Measurements from ENCODE around the gene MCF2L.

MCF2L gene

DNA sequence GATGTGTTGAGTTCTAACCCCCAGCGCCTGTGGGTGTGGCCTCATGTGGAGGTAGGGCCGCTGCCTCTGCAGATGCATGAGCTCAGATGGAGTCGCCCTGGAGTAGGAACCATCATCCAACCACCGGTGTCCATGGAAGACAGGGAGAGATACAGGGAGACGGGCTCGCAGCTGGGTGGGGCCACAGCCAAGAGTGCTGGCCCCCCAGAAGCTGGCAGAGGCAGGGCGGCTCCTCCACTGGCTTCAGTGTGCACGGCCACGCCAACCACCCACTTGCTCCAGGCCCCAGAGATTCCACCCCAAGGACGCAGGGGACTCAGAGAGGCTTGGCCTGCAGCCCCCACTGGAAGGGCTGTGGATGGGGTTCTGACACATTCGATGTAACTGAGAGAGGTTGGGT lies 5.4 kb upstream of the MCF2L start:
- DNase-seq = no peak

DNA sequence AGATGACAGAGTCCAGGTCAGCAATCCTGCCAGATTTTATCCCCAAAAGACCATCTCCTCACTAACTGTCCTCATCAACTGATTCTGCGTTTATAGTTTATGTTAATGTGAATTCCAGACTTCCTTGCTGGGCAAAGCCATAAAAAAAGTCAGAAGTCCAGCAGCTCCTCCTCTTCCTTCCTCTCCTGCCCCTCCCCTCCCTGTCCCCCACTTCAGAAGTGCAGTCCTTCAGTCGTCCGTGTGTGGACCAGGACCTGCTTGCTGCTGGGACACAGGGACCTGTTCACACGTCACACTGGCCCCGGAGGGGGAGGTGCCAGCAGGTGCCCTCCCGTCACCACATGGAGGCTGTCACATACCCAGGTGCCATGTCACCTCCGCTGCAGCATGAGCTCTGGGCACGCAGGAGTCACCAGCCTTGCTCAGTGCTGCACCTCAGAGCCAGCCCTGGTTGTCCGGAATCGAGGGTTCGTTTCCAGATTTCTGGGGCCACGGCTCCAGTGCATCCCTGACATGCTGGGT lies 4.0 kb upstream of the MCF2L start:
- no peak for DNase-seq

DNA sequence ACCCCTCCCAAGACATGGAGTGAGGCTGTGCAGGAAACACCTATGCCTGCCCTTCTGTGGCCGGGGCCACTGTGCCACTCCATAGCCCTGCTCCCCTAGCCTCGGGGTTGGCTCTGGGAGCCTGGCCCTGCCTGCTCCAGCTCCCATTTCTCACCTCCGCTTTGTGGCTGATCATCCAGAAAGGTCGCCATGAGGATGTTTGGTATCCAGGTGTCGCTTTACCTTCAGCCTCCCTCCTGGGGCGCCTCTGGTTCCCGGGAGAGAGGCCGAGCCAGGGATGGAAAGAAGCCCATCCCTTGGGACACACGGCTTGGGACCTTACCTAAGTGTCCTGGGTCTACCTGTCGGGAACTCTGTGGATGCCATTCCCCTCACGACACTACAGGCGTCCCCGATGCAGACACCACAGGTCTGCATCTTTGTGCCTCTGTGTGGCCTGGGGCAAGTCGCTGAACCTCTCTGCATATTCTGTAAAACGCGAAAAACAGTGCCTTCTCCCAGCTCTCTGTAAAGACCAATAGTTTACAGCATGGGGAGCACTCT lies 3.4 kb upstream of the MCF2L start:
- DNase-seq = no peak

DNA sequence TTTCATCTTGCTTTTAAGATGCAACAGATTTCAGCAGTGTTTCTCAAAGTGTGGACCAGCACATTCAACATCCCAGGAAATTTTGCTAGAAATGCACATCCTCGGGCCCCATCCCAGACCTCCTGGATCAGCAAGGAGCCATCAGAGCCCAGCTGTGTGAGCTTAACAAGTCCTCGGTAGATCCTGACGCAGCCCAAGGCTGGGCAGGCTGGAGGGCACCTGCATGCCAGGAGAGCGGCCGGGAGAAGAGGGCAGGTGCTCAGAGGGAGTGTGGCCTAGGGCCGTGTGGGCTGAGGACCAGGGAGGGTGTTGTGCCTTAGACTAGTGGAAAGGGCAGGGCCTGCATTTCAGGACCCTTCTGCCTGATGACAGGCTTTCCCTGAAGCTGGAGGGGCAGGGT lies 2.2 kb upstream of the MCF2L start:
- DNase-seq = no peak

DNA sequence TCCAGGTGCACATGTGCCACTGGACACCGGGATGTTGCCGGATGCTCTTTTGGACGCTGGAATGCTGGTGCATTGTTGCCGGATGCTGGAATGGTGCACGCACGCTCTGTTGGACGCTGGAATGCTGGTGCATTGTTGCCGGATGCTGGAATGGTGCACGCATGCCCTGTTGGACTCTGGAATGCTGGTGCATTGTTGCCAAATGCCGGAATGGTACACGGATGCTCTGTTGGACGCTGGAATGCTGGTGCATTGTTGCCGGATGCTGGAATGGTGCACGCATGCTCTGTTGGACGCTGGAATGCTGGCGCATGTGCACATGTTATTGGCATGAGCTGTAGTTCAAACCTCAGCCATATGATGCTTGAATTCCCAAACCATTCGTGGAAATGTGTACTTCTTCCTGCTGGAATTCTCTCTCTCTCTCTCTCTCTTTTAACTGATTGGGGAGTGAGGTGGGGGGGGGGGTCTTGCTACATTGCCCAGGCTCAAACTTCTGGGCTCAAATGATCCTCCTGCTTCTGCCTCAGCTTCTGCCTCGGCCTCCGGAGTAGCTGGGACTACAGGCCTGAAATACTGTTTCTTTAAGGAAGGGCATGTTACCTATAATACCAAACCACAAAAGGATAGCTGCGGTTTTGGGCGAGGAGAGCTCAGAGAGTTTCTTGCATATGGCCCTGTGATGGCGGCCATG lies 1.2 kb upstream of the MCF2L start:
- DNase-seq = no peak

DNA sequence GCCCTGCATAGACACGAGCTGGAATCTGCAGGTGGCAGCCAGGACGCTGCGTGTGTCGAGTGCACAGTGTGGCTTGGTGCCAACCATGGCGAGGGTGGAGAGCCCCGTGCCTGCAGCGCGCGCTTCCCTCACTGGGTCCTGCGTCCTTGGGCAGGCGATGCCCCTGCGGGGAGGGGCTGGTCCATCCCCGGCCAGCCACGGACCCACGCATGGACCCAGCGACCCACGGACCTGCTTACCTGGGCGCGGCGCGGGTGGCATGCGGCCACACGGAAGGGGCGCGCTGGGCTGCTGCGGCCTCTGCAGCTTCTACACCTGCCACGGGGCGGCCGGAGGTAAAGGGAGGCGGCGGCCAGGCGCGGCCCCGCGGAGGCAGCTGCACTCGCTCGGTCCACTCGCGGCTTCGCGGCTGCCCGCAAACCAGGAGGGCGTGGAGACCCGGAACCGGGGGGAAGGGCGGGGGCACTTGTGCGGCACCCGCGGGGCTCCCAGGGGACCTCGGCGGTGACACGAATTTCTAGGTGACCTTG lies 569 bp upstream of the MCF2L start:
- no peak for DNase-seq

DNA sequence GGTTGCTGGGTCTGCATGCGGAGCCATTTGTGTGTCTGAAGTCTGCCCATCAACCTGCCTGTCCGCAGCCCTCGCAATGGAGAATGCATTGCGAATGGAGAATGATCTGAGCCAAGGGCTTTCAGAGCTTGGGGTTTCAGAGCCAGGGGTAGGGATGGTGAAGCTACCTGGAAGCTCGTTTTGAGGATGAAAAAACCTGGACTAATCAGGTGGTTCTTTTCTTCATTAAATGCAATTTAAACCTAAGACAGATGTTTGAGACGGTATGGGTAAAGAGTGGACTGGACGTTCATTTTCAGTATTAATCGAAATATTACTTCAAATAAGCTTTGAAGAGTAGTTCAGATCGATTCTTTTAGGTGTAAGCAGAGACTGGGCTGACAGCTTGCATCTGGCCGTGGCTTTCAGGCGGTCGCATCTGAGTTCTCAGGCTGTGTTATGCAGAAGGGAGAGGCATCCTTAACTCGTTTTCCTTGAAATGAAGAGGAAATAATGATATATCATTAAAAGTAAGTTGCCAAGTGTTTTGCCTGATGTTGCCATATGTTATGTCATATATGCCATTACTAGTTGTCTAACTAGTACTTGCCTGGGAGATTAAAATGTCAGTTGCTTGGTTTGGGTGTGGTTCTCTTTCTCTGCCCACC lies 801 bp downstream of the MCF2L start:
- no peak for DNase-seq

DNA sequence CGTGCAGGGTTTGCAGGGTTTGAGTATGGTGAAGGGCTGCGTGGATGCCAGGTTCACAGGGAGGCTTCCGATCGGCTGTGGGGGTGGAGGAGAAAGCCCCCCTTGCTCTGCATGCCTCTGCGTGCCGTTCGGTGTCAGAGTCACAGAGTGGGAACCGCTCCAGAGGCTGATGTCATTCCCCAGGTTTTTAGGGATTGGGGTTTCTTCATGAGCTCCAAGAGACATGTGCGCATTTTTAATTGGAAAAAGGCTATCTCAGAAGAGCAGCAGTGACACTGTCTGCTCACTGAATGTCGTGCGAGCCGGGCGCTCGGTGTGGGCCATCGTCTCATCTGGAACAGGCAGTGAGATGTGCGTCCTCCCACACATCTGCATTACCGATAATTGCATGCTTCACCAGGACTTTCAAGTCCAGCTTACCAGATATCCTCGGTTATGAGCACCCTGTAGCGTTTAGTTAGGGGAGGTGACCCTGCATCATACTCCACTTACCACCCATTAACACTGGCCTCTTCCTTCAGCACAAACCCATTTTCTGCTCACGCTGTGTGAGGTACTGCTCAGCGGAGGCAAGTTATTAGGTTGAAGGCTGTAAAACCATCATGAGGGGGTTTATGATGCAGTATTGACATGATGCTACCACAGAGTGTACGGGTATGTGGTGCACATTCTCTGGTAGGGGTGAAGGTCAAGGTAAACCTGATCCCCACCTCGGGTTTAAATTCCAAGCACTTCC lies 1.7 kb downstream of the MCF2L start:
- no peak for DNase-seq

DNA sequence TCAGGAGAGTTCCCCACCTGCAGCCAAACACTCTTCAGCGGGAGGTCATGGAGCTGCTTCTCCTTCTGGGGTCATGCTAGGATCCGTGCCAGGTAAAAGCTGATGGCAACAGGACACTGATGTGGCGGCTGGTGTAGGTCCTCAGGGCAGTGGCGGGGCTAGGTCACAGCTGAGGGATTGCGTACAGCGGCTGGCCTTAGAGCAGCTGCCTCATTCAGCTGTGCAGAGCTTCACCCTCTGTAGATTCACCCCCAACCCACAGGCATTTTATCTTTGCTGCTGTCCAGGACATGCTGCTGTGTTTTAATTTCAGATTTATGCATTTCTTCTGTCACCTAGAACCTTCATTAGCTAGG lies 2.3 kb downstream of the MCF2L start:
- DNase-seq = no peak

DNA sequence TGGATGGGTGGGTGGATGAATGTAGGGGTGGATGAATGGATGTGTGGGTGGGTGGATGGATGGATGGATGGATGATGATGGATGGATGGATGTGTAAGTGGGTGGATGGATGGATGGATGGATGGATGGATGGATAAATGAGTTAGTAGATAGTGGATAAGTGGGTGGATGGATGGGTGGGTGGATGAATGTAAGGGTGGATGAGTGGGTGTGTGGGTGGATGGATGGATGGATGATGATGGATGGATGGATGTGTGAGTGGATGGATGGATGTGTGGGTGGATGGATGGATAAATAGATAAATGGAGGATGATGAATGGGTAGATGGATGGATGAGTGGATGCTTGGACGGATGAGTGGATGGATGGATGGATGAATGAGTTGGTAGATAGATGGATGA lies 3.2 kb downstream of the MCF2L start:
- no peak for DNase-seq

DNA sequence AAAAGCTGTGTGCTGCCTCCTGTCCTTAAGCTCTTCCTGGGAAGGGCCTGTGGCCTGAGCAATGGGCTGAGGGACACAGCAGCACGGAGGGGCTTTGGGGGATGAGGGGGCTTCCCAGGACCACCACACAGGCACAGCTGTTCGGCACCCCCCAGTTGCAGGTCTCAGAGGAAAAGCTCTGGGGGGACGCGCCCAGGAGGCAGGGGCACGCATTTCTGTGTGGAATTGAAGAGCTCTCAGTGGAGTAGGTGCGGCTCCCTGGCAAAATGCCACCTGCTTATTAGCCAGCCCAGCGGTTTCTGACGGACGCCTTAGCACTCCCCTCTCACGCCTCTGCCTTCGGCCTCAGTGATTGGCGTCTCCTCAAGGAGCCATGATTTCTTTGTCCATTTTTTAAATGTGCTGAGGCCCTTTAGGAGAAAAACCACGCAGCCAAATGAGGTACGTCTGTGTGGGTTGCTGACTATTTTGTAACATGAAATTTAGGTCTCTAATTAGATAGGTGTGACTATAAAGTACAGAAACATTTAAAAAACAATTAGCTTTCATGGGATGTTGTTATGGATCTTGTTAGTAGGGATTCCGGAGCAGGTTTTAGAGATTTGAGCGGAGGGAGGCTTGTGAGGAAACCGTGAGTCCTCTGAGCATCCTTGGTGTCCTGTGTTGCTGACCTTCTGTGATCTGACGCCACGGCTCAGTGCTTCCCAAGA lies 4.0 kb downstream of the MCF2L start:
- no peak for DNase-seq

DNA sequence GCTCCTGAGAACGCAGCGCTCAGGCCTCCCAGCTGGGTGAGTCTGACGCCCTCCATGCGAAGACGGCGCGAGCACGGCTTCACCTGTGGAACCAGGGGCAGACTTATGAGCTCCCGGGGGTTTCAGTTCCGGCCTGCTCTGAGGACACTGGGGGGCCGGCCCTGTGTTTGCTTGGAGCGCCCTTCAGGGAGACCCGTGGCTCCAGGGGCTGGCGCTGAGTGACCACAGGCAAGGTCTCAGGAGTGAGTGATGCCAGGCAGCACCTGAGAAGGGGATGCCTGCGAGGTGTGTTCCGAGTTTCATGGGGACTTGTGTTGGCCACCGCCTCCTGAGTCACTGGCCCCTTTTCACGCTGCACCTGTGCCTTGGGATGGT lies 4.5 kb downstream of the MCF2L start:
- no peak for DNase-seq

DNA sequence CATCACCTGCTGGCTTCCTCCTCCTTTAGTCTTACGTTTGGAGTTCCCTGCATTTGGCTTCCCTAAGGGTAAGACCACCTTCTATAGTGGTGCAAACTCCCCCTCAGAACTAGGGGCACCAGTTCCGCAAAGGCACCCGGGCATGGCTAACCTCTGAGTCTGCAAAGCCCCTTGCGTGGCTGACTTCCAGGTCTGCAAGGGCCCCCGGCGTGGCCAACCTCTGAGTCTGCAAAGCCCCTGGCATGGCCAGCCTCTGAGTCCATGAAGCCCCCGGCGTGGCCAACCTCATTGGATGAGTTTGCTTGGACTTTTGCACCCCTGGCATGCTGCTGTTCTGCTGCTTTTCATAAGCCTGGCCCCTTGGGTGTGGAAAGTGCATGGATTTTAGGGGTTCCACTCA lies 5.1 kb downstream of the MCF2L start:
- no peak for DNase-seq

DNA sequence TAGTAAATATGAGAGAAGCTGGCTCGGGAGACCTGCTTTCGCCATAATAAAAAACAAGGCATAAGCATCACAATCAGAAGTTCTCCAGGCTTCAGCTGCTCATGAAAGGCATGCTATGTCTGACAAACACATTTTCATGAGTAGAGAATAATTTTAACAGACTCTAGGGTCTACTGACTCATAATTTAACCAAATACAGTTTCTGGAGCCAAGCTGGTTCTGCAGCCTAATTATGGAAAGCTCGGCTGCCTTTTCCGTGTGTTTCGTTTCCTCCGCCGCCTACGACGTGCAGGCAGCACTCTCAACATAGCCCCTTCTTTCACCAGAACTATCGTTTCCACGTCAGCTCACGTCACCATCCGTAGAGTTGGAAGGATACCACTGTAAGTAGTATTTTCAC lies 5.7 kb downstream of the MCF2L start:
- DNase-seq = no peak

DNA sequence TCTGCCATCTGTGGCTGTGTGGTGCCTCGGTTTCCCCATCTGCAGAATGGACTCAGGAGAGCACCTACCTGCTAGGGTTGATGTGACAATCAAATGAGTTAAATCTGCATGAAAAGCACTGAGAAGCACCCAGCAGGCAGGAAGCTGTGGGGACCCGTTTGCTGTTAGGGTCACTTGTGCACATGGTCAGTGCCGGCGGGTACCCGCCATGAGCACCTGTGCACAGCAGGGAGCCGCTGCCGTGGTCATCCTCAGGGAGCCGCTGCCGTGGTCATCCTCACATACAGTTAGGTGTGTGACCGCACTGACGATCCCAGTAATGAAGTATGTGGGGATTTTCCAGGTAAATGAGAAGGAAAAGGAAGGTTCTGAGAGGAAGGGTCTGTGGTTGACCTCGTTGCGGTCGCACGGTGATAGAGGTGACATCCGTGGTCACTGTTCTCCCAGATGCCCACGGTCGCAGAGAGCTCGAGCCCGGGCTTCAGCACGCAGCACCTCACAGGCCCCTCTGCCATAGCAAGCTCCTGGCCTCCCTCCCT lies 6.5 kb downstream of the MCF2L start:
- DNase-seq = no peak

DNA sequence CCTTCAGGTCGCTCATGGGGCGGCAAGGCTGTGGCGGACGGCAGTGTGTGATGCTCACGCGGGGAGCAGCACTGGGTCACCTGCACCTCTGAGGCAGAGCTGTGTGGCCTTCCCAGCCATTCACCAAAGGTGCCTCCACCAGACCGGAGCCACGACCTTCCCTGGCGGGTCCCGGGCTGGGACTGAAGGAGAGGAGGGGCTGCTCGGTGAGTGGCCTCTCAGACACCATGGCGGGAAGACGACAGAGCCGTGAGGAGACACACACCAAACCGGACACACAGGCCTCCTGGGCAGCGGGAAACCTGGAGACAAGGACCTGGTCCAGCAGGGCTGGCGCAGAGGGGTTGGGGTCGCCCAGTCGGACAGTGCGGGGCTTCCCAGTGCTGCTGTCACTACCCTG lies 7.5 kb downstream of the MCF2L start:
- DNase-seq = no peak

DNA sequence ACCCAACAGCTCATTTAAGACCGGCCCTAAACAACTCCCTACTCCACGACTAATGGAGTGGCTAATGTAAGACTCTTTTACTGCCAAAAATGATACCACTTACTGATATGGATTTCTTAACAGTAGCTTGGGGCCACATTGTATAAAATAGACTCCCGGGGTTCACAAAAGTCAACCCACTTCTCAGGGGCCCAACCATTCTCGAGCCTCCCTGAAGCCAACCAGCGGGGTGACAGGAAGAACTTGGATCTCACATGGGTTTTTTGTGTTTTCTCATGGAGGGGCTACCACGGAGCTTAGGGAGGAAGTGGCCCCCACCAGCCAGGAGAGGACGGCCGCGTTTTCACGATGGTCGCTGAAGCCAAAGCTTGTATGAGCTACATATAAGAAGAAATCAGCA lies 8.1 kb downstream of the MCF2L start:
- DNase-seq = no peak

DNA sequence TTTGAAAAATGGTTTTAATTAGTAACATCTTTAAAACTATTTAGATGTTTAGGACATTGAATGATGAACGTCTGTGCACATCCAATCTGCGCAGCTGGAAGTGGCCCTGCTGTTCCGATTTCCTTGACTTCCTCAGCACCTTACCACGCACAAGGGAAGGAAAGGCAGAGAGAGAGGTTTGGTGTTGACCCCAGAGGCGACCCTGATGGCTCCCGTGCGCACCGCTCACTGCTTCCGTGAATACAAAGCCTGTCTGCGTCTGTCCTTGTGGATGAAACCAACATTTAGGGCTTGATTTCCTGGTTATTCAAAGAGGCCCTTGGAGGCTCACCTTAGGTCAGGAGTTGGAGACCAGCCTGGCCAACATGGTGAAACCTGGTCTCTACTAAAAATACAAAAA lies 8.5 kb downstream of the MCF2L start:
- DNase-seq = no peak

DNA sequence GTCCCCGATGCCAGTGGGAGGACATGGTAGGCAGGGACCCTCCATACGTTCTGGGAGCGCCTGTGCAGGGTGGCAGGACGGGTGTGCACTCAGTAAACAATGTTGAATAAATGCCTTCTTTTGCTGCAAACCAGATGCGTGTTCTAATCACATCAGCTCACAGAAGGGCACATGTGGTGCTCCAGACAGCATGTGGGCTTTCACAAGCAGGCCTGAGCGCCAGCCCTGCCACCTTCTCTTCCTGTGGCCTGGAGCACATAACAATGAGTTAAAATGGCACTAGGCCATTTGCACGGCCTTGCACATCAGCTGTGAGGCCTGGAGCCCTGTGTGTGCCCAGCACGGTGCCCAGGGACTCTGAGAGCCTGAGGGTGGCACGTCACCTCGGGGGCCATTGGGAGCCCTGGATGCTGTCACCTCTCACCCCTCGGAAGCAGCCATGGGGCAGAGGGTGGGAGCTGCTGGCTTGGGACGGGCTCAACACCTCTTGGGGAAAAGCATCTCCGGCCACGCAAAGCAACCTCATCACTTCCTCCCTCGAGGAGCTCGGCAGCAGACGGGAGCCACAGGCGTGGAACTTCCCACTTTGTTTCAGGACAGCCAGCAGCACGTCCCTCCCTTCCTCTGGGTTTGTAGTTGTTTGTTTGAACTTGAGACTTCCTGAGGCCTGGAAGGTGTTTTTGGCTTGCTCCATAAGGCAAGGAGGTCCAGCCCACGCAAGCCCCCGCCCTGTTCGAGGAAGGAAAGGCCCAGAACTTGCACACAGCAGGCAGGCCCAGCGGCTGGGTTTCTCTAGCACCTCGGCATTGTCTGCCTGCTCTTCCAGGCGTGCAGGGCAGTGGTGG lies 9.8 kb downstream of the MCF2L start:
- DNase-seq = no peak

DNA sequence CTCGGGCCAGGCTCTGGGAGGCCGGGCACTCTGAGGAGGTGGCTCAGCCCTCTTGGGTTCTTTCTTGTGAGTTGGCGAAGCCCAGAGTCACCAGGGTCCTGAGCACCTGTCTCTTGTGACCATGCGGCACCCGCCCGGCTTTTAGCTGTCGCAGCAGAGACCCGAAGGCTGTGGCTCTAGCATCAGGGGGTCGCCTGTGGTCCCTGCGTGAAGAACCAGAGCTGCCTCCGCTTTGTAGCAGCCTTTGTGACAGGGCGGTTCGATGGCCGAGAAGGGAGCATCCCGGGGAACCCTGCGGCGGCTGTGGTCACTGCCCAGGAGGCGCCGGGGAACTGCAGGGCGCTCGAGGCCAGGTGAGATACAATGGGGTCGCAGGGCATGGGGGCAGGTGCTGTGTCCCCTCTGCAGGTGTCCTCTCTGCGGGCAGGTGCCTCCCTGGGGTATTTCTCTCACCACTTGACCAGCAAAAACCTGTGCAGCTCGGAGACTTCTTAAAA lies 10.4 kb downstream of the MCF2L start:
- no peak for DNase-seq

DNA sequence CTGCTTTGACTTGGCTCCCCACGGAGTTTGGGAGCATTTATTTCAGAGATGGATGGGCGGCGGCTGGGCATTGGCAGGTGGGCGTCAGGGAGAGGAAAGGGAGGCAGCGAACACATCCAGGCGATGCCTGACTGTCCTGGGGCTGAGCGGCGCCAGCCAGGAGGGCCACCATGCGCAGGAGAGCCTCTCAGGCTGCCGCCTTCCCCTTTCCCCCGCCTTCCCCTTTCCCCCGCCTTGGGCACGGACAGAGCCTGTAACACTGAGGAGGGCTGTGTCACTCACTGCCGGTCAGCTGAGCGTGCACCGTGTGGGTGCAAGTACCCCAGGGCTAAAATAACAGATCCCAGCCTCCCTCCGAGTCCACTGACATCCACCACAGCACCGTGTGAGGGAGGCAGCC lies 11.4 kb downstream of the MCF2L start:
- no peak for DNase-seq

DNA sequence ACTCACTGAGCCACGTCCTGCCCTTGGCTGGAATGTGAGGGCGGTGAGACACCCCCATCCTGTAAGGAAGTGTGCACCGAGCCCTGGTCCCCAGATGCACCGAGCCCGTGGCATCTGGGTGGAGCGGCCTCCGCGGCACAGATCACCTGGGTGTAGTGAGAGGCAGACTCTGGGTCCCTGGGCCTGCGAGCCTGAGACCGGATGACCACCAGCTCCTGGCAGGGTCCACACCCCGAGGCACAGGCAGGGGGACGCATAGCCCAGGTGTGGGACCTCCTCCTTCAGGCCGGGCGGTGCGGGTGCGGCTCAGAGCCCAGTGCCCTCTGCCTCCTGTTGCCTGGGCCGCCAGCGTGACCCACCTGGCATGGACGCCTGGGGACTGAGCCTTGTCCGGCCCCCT lies 12.4 kb downstream of the MCF2L start:
- DNase-seq = no peak

Data from activated CD8-positive, alpha-beta memory T cell treated with anti-CD3 and anti-CD28 coated beads for 24 hours (primary cell).